ENCODE data around the gene CTTNBP2. TPM values are rescaled to one million over a fixed set of nuclear protein-coding genes. Genes with fewer than 3 reads are reported as not detected.

CTTNBP2 gene
- total and polyA plus RNA-seq, 10 of the 15 experiments (the other 5 are each of a cell fraction or from before 2014, with no cell fraction given): 0.04 to 0.43 TPM; not detected in 8

- peak; percentile 11 to 25; a peak in 1 of 4 replicates for TF ChIP-seq BHLHE40 (IDR thresholded peaks at IDR 0.05; ENCODE audit: borderline replicate concordance in 1 of 2, low read depth in 2 of 2, low read length in 1 of 2)
- 0 out of 2 replicates have a peak, but pooled peaks have one; percentile 46 for TF ChIP-seq CREB1 (IDR thresholded peaks at IDR 0.05; ENCODE audit: low read depth)
- peak; percentile 92 for TF ChIP-seq SPI1 (IDR thresholded peaks at IDR 0.05; ENCODE audit: borderline replicate concordance, insufficient read depth, low read depth, low read length)
- TF ChIP-seq MEF2A (IDR thresholded peaks at IDR 0.05; ENCODE audit: insufficient read depth, low read depth, low read length): no peak
- TF ChIP-seq JUNB (IDR thresholded peaks at IDR 0.05): peak; percentile 75
- TF ChIP-seq MTA2 (IDR thresholded peaks at IDR 0.05; ENCODE audit: low read depth): peak; percentile 79
- TF ChIP-seq HDGF (IDR thresholded peaks at IDR 0.05): no peak
- 0 out of 3 replicates have a peak, but pooled peaks of 1 of the 2 experiments have one; percentile 36 for TF ChIP-seq EGR1 (IDR thresholded peaks at IDR 0.05; ENCODE audit: borderline replicate concordance in 1 of 2, low read depth in 2 of 2, low read length in 2 of 2)
- 0 out of 2 replicates have a peak, but pooled peaks have one; percentile 26 for TF ChIP-seq YY1 (IDR thresholded peaks at IDR 0.05; ENCODE audit: low read depth, low read length)
- TF ChIP-seq CUX1 (IDR thresholded peaks at IDR 0.05; ENCODE audit: insufficient replicate concordance, low read depth, low read length): peak; percentile 22
- no peak for TF ChIP-seq ZNF592 (IDR thresholded peaks at IDR 0.05)
- TF ChIP-seq NFIC (IDR thresholded peaks at IDR 0.05; ENCODE audit: low read depth, low read length): peak; percentile 67; the same call in 1 of the 2 replicates
- peak; percentile 57; the same call in 1 of the 2 replicates for TF ChIP-seq BCL11A (IDR thresholded peaks at IDR 0.05; ENCODE audit: low read depth, low read length)
- peak; percentile 71 for TF ChIP-seq BMI1 (IDR thresholded peaks at IDR 0.05; ENCODE audit: borderline replicate concordance)
- peak; percentile 41; the same call in 1 of the 2 replicates for TF ChIP-seq BACH1 (IDR thresholded peaks at IDR 0.05; ENCODE audit: borderline replicate concordance)
- peak; percentile 60; the same call in 1 of the 2 replicates for TF ChIP-seq JUND (IDR thresholded peaks at IDR 0.05; ENCODE audit: low read depth, low read length)
- peak; percentile 85 for TF ChIP-seq DPF2 (IDR thresholded peaks at IDR 0.05)
- peak; percentile 47 for TF ChIP-seq MEF2B (IDR thresholded peaks at IDR 0.05; ENCODE audit: partially characterized antibody, poor library complexity, severe bottlenecking)
- peak; percentile 96 to 97 for TF ChIP-seq IKZF2 (IDR thresholded peaks at IDR 0.05)
- TF ChIP-seq PKNOX1 (IDR thresholded peaks at IDR 0.05): peak; percentile 89
- peak; percentile 70; the same call in 1 of the 2 replicates for TF ChIP-seq CBX5 (IDR thresholded peaks at IDR 0.05; ENCODE audit: low read depth)
Measured at GRCh38 chr7:117731455-117731854, 141.8 kb downstream of the CTTNBP2 start (continued).
